GM18867 (cell line): ENCODE results near the gene DCUN1D3.
"Not testable (repeated sequence)": the region's sequence is repeated elsewhere in the genome, so short reads cannot be mapped to it uniquely, and the experiment has no call there.

Source experiments
- ATAC-seq: cut with Tn5 transposase; IDR thresholded peaks from one replicate; pipeline ENCODE4 v1.9.1; 2021; ENCODE audit warnings: mild to moderate bottlenecking, moderate library complexity; ENCODE audit not compliant: unreplicated experiment

Gene DCUN1D3

DNA sequence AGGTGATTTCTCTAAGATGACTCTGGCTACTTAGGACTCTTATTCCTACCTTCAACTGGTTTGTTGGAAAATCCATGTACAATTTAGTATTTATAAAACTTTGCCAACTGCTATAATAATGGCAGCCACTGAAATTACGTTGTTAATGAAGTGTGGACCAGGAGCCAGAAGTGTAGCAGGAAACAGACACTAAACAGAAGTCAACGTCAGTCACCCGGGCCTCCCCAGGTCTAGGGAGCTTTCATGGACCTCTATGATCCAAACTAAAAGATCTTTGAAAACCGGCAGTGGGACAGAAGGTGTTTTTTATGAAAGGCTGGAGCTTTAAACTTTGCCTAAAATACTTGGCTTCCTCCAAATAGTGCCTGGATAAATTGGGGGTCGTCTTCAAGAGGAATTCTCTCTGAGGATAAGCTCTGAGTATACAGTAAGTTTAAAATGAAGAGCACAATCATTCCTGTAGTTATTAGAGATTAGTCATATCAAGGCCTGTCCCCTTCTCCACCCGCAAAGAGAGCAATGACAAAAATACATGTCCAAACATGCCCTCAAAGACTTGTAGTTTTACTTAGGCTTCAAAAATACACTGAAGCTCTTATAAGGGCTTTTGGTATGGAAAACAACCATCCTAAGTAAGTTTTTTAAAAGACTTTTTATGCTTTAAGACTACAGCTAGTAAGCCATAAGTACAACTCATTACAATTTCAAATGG, 34.6 kb downstream of the DCUN1D3 start:
- peak; percentile 61 for ATAC-seq

DNA sequence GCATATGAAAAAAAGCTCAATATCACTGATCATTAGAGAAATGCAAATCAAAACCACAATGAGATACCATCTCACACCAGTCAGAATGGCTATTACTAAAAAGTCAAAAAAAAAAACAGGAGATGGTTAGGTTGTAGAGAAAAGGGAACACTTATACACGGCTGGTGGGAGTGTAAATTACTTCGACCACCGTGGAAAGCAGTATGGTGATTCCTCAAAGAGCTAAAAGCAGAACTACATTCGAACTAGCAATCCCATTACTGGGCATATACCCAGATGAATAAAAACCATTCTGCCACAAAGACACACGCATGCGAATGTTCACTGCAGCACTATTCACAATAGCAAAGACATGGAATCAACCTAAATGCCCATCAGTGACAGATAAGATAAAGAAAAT, 35.8 kb downstream of the DCUN1D3 start:
- not testable (repeated sequence) for ATAC-seq

GRCh38 chr16:20862162-20862960, 37.8 kb downstream of the DCUN1D3 start:
- ATAC-seq: no peak

DNA sequence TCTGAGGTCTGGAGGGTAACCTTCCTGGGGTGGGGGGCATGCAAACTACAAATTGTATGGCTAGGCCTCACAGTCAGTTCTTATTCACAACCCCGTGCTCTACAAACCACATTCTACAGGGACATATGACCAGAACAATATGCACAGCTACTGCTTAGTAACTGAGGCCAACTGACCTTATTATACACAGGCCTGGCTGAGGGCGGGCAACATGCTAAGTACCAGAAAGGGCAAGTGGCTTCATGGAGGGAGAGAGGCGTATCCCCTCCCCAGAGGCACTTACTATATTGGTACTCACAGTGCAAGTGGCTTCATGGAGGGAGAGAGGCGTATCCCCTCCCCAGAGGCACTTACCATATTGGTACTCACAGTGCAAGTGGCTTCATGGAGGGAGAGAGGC, 39.2 kb downstream of the DCUN1D3 start:
- ATAC-seq: not testable (repeated sequence)

DNA sequence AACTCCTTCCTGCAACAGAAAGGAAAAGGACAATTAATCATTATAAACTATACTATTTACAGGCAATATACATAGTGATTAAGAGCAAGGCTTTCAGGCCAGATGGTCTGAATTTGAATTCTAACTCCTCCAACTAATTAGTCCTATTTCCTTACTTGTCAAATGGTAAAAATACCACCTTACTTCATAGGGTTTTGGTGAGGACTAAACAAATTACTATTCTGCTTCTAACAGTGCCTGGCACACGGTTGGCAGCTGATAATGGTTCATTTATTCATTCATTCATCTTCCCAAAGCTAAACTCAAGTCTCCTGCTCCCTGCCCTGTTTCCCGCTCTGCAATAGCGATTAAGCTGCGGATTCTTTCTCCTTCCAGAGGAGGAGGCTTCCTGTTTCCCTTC, 39.8 kb downstream of the DCUN1D3 start:
- ATAC-seq: no peak

- ATAC-seq: no peak
Measured at GRCh38 chr16:20859699-20860098, 40.5 kb downstream of the DCUN1D3 start.

DNA sequence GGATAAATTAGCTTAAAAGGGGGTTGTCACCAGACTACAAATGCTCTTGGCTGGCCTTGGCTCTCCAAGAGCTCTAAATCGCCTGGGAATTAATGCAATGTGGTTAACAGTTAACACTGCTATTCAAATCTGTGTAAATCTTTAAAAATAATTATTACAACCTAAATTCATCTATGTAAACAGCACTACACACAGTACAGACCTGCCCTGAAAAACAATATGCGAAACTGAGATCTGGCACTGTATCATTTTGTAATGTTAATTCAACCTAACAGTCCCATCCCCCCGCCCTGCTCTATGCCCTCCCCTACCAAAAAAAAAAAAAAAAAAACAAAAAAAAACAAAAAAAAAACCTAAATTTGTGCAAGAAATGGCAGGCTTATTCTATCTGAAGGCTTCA, 40.9 kb downstream of the DCUN1D3 start:
- no peak for ATAC-seq

DNA sequence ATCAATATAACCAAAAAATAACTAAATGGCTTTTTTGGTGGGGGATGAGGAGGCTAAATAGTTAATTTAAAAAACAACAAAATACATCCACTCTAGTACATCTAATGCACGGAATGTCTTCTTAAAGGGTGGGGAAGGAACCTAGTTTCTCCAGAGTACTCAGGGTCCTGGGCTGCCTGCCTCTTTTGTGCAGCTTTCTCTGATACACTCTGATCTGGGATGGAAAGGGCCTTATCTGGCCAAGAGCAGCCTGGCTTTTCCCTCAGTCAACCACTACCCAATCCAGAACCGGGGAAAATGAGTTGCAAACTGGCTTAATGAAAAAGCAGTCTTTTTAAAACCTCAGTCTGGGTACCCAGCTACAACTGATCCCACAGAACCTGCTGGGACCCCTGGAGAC, 42.9 kb downstream of the DCUN1D3 start:
- ATAC-seq: no peak

GRCh38 chr16:20854963-20855362, 45.2 kb downstream of the DCUN1D3 start:
- no peak for ATAC-seq

- ATAC-seq: no peak
Measured at GRCh38 chr16:20853981-20854620, 46.1 kb downstream of the DCUN1D3 start.

DNA sequence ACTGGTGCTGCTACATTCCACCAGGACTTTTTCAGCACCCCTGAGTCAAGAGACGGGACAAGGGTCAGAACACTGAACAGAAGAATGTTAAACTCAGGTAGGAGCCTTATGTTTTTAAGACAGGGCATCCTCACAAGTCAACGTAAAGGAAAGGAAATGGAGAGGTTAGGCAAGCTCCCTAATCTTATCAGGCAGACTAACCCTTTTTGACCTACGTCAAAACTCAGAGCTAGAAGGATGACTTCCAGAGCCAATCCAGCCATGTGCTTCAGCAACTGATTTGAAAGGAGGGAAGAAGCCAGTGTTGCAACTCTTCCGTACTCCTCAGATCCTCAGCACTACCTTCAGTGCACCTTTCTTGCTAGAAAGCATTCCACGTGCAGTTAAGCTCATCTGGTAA, 47.0 kb downstream of the DCUN1D3 start:
- no peak for ATAC-seq

GRCh38 chr16:20851601-20852000, 48.6 kb downstream of the DCUN1D3 start:
- no peak for ATAC-seq

- ATAC-seq: no peak
Measured at GRCh38 chr16:20850981-20851380, 49.2 kb downstream of the DCUN1D3 start.

GRCh38 chr16:20849589-20850390, 50.4 kb downstream of the DCUN1D3 start:
- no peak for ATAC-seq

DNA sequence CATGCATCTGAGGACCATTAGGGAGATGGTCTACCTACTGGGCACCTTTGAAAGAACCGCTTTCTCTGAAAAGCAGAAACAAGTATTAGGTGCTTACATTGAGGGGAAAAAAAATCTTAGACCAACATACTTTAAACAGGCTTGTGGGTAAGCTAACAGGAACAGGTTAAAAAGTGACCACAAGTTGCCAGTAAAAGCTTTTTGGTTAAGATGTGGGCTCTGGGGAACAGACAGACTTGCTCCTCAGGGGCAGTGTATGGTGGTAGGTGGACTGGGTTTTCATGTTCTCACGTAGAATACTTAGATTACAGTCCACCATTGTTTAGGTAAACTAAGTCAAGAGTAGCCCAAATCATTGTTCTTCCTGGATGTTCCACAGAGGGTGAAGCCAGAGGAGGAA, 52.6 kb downstream of the DCUN1D3 start:
- ATAC-seq: no peak

DNA sequence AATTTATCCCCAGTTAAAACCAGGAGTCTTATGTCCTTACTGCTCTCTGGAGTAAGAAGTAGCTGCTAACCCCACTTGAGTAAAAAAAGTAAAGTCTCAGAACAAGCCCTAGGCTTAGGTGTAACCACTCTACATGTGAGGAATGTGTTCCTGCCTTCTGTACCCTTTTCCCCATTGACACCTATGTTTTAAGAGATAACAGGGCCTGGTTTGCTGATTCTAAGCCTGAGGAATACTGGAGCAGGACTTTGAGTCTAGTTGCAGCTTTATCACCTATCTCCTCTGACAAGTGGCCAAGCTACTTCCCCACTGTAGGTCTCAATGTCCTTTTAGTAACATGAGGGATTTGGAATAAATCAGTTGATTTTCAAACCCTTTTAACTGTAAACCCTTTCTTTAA, 53.6 kb downstream of the DCUN1D3 start:
- ATAC-seq: no peak

DNA sequence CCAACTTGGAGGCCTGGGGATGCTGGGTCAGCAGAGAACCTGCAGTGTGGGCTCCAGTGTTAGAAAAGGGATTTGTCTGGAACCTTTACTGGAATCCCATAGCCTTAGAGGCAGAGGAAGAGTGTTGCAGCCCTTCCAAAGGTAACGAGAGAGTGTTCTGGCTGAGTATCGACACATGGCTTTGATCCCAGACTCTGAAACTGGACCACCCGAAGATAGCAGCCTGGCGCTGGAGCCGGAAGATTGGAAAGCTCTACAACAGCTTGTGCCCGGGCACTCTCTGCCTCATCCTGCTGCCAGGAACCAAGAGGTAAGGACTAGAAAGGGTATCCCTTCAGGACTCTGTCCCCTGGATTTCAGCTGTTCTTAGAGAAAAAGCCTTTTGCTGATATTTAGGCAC, 54.1 kb downstream of the DCUN1D3 start:
- no peak for ATAC-seq

- ATAC-seq: no peak
Measured at GRCh38 chr16:20844588-20844987, 55.6 kb downstream of the DCUN1D3 start.

DNA sequence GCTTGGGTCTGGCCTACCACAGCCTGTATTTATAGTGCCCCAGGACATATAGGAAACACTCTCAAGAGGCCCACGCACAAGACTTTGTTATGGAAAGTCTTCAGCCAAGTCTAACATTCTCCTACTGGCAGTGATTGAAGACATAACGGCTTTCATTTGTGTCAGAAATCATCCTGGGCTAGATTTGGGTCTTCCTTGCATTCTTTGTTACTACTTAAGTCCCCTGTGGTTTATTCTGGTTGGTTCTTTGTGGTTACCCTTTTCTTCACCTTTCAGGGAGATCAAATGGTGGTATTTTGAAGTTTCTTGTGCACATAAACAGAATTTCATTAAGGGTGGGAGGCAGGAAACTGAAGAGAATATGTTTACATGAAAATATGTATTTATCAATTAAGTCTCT, 56.1 kb downstream of the DCUN1D3 start:
- no peak for ATAC-seq

- no peak for ATAC-seq
Measured at GRCh38 chr16:20839504-20839903, 60.7 kb downstream of the DCUN1D3 start.

GRCh38 chr16:20838240-20838639, 61.9 kb downstream of the DCUN1D3 start:
- ATAC-seq: peak; percentile 67
